ENCODE data around the gene KRT79.

Gene KRT79

DNA sequence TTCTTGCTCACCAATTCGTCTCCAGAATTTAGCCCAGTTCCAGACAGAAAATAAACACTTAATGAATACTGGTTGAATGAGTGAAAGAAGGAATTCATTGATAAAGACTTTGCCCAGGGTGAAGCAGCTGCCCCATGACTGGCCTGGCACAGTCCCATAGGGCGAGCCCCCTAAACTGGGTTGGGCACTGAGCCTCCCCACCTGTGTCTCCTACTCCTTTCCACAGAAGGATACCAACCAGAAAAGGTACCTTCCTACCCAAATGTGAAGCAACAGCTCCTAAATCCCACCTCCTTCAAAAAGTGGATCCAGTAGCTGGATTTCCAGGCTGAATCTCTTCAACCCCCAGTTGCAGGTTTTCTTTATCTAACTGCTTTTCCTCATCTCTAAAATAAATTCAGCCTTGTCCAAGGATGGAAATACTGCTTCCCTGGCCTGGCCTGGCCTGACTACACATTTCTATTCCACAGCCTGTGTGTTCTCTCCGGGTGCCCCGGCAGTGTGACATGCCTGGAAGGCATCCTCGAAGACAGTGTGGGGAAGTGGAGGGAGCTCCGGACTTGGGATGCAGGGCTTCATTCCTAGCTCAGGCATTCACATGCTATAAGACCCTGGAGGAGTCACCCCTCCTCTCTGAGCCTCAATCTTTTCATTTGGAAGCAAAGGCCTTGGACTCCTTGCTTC is 45.8 kb downstream of the KRT79 start:
- no peaks in the 10 kb centered on the region for H4K20me1 ChIP-seq (ENCODE audit: control insufficient read depth, insufficient read depth, low read depth, low read length)
- H3K9me3 ChIP-seq (ENCODE audit: control insufficient read depth, insufficient read depth, low read length) = no peaks in the 10 kb centered on the region
- no peaks in the 10 kb centered on the region for H3K9me2 ChIP-seq (replicated peaks; ENCODE audit: control insufficient read depth, low read length)
- no peak overlapping the region for H3K4me3 ChIP-seq (ENCODE audit: low read length)
- no peaks in the 10 kb centered on the region for H3F3A ChIP-seq (ENCODE audit: control insufficient read depth, insufficient read depth)
- no peaks in the 10 kb centered on the region for H3K4me1 ChIP-seq (ENCODE audit: control insufficient read depth, low read length)
- no peaks in the 10 kb centered on the region for H3K79me2 ChIP-seq (ENCODE audit: control insufficient read depth, low read length)
- H3K27ac ChIP-seq (ENCODE audit: low read depth, low read length) = no peak overlapping the region
- H3K36me3 ChIP-seq (ENCODE audit: control insufficient read depth, low read length) = no peaks in the 10 kb centered on the region
- peaks cover 6% of the 10 kb centered on the region; the same call in 1 of the 2 replicates for H3K27me3 ChIP-seq (ENCODE audit: control insufficient read depth, low read length)
- no peak overlapping the region for H3K4me2 ChIP-seq (ENCODE audit: low read length)
- TF ChIP-seq, protein P1, sequence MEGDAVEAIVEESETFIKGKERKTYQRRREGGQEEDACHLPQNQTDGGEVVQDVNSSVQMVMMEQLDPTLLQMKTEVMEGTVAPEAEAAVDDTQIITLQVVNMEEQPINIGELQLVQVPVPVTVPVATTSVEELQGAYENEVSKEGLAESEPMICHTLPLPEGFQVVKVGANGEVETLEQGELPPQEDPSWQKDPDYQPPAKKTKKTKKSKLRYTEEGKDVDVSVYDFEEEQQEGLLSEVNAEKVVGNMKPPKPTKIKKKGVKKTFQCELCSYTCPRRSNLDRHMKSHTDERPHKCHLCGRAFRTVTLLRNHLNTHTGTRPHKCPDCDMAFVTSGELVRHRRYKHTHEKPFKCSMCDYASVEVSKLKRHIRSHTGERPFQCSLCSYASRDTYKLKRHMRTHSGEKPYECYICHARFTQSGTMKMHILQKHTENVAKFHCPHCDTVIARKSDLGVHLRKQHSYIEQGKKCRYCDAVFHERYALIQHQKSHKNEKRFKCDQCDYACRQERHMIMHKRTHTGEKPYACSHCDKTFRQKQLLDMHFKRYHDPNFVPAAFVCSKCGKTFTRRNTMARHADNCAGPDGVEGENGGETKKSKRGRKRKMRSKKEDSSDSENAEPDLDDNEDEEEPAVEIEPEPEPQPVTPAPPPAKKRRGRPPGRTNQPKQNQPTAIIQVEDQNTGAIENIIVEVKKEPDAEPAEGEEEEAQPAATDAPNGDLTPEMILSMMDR (IDR thresholded peaks at IDR 0.05; ENCODE audit: low read depth, low read length, poor library complexity, severe bottlenecking) = no peak
- TF ChIP-seq EZH2phosphoT487 (IDR thresholded peaks at IDR 0.05; ENCODE audit: borderline replicate concordance, low read length) = no peak

- Histone ChIP-seq H3K9me3 (ENCODE audit: control insufficient read depth, insufficient read depth, low read length) (no peaks in the 10 kb centered on the region), H3K4me1 (ENCODE audit: control insufficient read depth, low read length) (no peaks in the 10 kb centered on the region), H3F3A (ENCODE audit: control insufficient read depth, insufficient read depth) (no peaks in the 10 kb centered on the region), H4K20me1 (ENCODE audit: control insufficient read depth, insufficient read depth, low read depth, low read length) (no peaks in the 10 kb centered on the region), H3K27ac (ENCODE audit: low read depth, low read length) (no peak overlapping the region), H3K4me3 (ENCODE audit: low read length) (no peak overlapping the region), H3K79me2 (ENCODE audit: control insufficient read depth, low read length) (no peaks in the 10 kb centered on the region), H3K27me3 (ENCODE audit: control insufficient read depth, low read length) (peaks cover 6% of the 10 kb centered on the region; the same call in 1 of the 2 replicates), H3K9me2 (replicated peaks; ENCODE audit: control insufficient read depth, low read length) (no peaks in the 10 kb centered on the region), H3K4me2 (ENCODE audit: low read length) (no peak overlapping the region), H3K36me3 (ENCODE audit: control insufficient read depth, low read length) (no peaks in the 10 kb centered on the region)
- TF ChIP-seq, protein P1 (IDR thresholded peaks at IDR 0.05; ENCODE audit: low read depth, low read length, poor library complexity, severe bottlenecking) = no peak
- TF ChIP-seq EZH2phosphoT487 (IDR thresholded peaks at IDR 0.05; ENCODE audit: borderline replicate concordance, low read length) = no peak
Measured at GRCh38 chr12:52787324-52788191, 46.6 kb downstream of the KRT79 start.

DNA sequence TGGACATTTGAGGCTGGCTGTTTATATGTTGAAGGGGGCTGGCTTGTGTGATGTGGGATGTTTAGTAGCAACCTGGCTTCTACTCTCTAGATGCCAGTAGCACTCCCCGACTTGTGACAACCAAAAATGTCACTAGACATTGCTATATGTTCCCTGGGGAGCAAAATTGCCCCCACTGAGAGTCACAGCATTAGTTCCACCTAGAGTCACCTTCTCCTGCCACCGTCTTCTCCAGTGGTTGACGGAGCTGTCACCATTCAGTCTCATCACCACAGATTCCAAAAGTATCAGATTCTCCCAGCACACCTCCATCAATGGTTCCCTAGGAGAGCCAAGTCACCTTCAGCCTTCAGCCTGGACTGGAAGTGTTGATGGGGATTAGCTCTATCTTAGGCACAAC is 49.2 kb downstream of the KRT79 start:
- Histone ChIP-seq H3K27me3 (ENCODE audit: control insufficient read depth, low read length) (peaks cover 6% of the 10 kb centered on the region; the same call in 1 of the 2 replicates), H3K9me2 (replicated peaks; ENCODE audit: control insufficient read depth, low read length) (no peaks in the 10 kb centered on the region), H3K27ac (ENCODE audit: low read depth, low read length) (no peak overlapping the region), H3K4me2 (ENCODE audit: low read length) (no peak overlapping the region), H3K4me3 (ENCODE audit: low read length) (no peak overlapping the region), H3K4me1 (ENCODE audit: control insufficient read depth, low read length) (no peaks in the 10 kb centered on the region), H3K79me2 (ENCODE audit: control insufficient read depth, low read length) (no peaks in the 10 kb centered on the region), H3K9me3 (ENCODE audit: control insufficient read depth, insufficient read depth, low read length) (no peaks in the 10 kb centered on the region), H3F3A (ENCODE audit: control insufficient read depth, insufficient read depth) (no peaks in the 10 kb centered on the region), H3K36me3 (ENCODE audit: control insufficient read depth, low read length) (no peaks in the 10 kb centered on the region), H4K20me1 (ENCODE audit: control insufficient read depth, insufficient read depth, low read depth, low read length) (no peaks in the 10 kb centered on the region)
- no peak for TF ChIP-seq EZH2phosphoT487 (IDR thresholded peaks at IDR 0.05; ENCODE audit: borderline replicate concordance, low read length)
- TF ChIP-seq, protein P1 (IDR thresholded peaks at IDR 0.05; ENCODE audit: low read depth, low read length, poor library complexity, severe bottlenecking) = no peak

Data from DOHH2 (cell line).